Endodermal cell (in vitro differentiated cells): ENCODE measurements around the gene NEDD4L. TPM values are rescaled to one million over a fixed set of nuclear protein-coding genes. Genes with fewer than 3 reads are reported as not detected.

Experiments
- DNase-seq: peaks from one replicate; pipeline ENCODE4 v3.0.0-alpha.2; 2017
- H3K27ac ChIP-seq: 2 replicates; pipeline ENCODE4 v1.5.1; 2013; ENCODE audit warnings: mild to moderate bottlenecking, low read depth, low read length, moderate library complexity
- H3K27me3 ChIP-seq: 2 replicates; pipeline ENCODE4 v1.6.1; 2013; ENCODE audit warnings: mild to moderate bottlenecking, low read length, moderate library complexity; ENCODE audit not compliant: insufficient read depth, control insufficient read depth, poor library complexity, severe bottlenecking
- H3K36me3 ChIP-seq: 2 replicates; pipeline ENCODE4 v1.7.0; 2013; ENCODE audit warnings: mild to moderate bottlenecking, low read length, moderate library complexity; ENCODE audit not compliant: control insufficient read depth, insufficient read depth
- H3K4me1 ChIP-seq: one replicate; pipeline ENCODE4 v1.7.0; 2013; ENCODE audit warnings: low read length; ENCODE audit not compliant: control insufficient read depth, insufficient read depth
- H3K4me3 ChIP-seq: 2 replicates; pipeline ENCODE4 v1.5.1; 2013; ENCODE audit warnings: mild to moderate bottlenecking, low read length, moderate library complexity
- H3K9ac ChIP-seq: 2 replicates; pipeline ENCODE4 v1.6.1; 2013; ENCODE audit warnings: mild to moderate bottlenecking, low read length, moderate library complexity; ENCODE audit not compliant: poor library complexity, severe bottlenecking; ENCODE audit errors: extremely low read depth
- H3K9me3 ChIP-seq: 2 replicates; pipeline ENCODE4 v1.6.1; 2013; ENCODE audit warnings: mild to moderate bottlenecking, low read length, moderate library complexity; ENCODE audit not compliant: control insufficient read depth
- H3K27ac Mint-ChIP-seq: 2 replicates; pipeline ENCODE4 v1.8.0; 2020; ENCODE audit warnings: mixed read lengths
- H3K27me3 Mint-ChIP-seq: 2 replicates; pipeline ENCODE4 v1.8.0; 2021; ENCODE audit warnings: mild to moderate bottlenecking, mixed read lengths; ENCODE audit not compliant: insufficient read depth
- H3K36me3 Mint-ChIP-seq: 2 replicates; pipeline ENCODE4 v1.8.0; 2020; ENCODE audit warnings: low read depth, mixed read lengths
- H3K4me1 Mint-ChIP-seq: 2 replicates; pipeline ENCODE4 v1.8.0; 2020; ENCODE audit warnings: mixed read lengths
- H3K4me3 Mint-ChIP-seq: 2 replicates; pipeline ENCODE4 v1.8.0; 2020; ENCODE audit warnings: mild to moderate bottlenecking, moderate library complexity, mixed read lengths
- H3K9me3 Mint-ChIP-seq: 2 replicates; pipeline ENCODE4 v1.8.0; 2020; ENCODE audit warnings: mild to moderate bottlenecking, mixed read lengths
- CTCF ChIP-seq: fragments of 200-600 bp; sonication (generic); conservative IDR thresholded peaks from 2 replicates; pipeline ENCODE4 v1.5.0; 2021; ENCODE audit warnings: antibody characterized with exemption, mild to moderate bottlenecking
- WGBS, 2 experiments: methylation state at CpG; one replicate each; pipeline versions ENCODE4 v1.1.5 to v1.1.7; 2013; ENCODE audit warnings: missing lambda C conversion rate in 2 of 2, mixed read lengths in 1 of 2; ENCODE audit not compliant: insufficient coverage in 1 of 2, insufficient read length in 1 of 2; 5-methylcytosine and 5-hydroxymethylcytosine counted together
- total RNA-seq, 2 donors: library from RNA; stranded (reverse); fragmentation: NEBNext Ultra II Directional in 1 of 2; extraction: Animal tissue kit (Norgen Biotek cat#: 25700) in 1 of 2; gene quantifications; 2 replicates in 1 of 2; 3 replicates in 1 of 2; pipeline ENCODE4 v1.2.1, GENCODE V29; 2021

The NEDD4L gene
- total RNA-seq, 2 donors from 2014 or later: 70.5 to 75.3 TPM

GRCh38 chr18:58419587-58420199, 375.7 kb downstream of the NEDD4L start:
- Histone ChIP-seq H3K27ac (no peak overlapping the region), H3K4me3 (no peak overlapping the region), H3K9ac (no peak overlapping the region), H3K36me3 (no peaks in the 10 kb centered on the region), H3K27me3 (peaks cover 87% of the 10 kb centered on the region), H3K9me3 (no peaks in the 10 kb centered on the region), H3K4me1 (peaks cover 9% of the 10 kb centered on the region)
- Mint-ChIP-seq H3K27ac (no peak overlapping the region), H3K9me3 (no peaks in the 10 kb centered on the region), H3K36me3 (no peaks in the 10 kb centered on the region), H3K27me3 (peaks cover 84% of the 10 kb centered on the region), H3K4me3 (no peak overlapping the region), H3K4me1 (peaks cover 6% of the 10 kb centered on the region)
- no peak for DNase-seq
- 79 to 80% methylated on average over 4 of the region's 4 CpGs for WGBS, 2 experiments
- no peak for TF ChIP-seq CTCF

GRCh38 chr18:58426611-58427010, 382.6 kb downstream of the NEDD4L start:
- H3K9me3 ChIP-seq: no peaks in the 10 kb centered on the region
- H3K36me3 ChIP-seq: no peaks in the 10 kb centered on the region
- Mint-ChIP-seq H3K4me1 (peaks cover 32% of the 10 kb centered on the region), H3K27me3 (peaks cover 27% of the 10 kb centered on the region), H3K36me3 (no peaks in the 10 kb centered on the region), H3K9me3 (no peaks in the 10 kb centered on the region), H3K27ac (no peak overlapping the region), H3K4me3 (no peak overlapping the region)
- 92 to 100% methylated on average over 1 to 3 of the region's 4 CpGs for WGBS, 2 experiments
- H3K27ac ChIP-seq: no peak overlapping the region
- peaks cover 31% of the 10 kb centered on the region for H3K27me3 ChIP-seq
- H3K4me3 ChIP-seq: no peak overlapping the region
- no peak for DNase-seq
- TF ChIP-seq CTCF: no peak
- peaks cover 12% of the 10 kb centered on the region for H3K4me1 ChIP-seq
- no peak overlapping the region for H3K9ac ChIP-seq

GRCh38 chr18:58427321-58427720, 383.3 kb downstream of the NEDD4L start:
- Histone ChIP-seq H3K27me3 (peaks cover 24% of the 10 kb centered on the region), H3K9ac (no peak overlapping the region), H3K4me1 (peaks cover 12% of the 10 kb centered on the region), H3K4me3 (no peak overlapping the region), H3K9me3 (no peaks in the 10 kb centered on the region), H3K27ac (no peak overlapping the region), H3K36me3 (no peaks in the 10 kb centered on the region)
- no peak overlapping the region for H3K4me3 Mint-ChIP-seq
- TF ChIP-seq CTCF: no peak
- WGBS, 2 experiments: 88 to 100% methylated on average over 4 to 5 of the region's 5 CpGs
- no peaks in the 10 kb centered on the region for H3K9me3 Mint-ChIP-seq
- H3K4me1 Mint-ChIP-seq: peaks cover 32% of the 10 kb centered on the region
- no peaks in the 10 kb centered on the region for H3K36me3 Mint-ChIP-seq
- H3K27ac Mint-ChIP-seq: no peak overlapping the region
- H3K27me3 Mint-ChIP-seq: peaks cover 20% of the 10 kb centered on the region
- DNase-seq: no peak
